HepG2 (cell line): ENCODE measurements around the gene KCND3. TPM values are rescaled to one million over a fixed set of nuclear protein-coding genes. Genes with fewer than 3 reads are reported as not detected.

Experiments
- BRF2 ChIP-seq: sonication (generic); formaldehyde crosslinking; IDR thresholded peaks from 2 replicates; pipeline ENCODE4 v1.8.1; 2022; ENCODE audit warnings: mild to moderate bottlenecking, missing genetic modification reagents
- CCDC6 ChIP-seq: sonication (generic); formaldehyde crosslinking; IDR thresholded peaks from 2 replicates; pipeline ENCODE4 v1.8.1; 2022; ENCODE audit warnings: mild to moderate bottlenecking, missing genetic modification reagents, moderate library complexity
- EP300 ChIP-seq, 3 experiments: sonication (generic) in 1 of 3; formaldehyde crosslinking in 1 of 3; IDR thresholded peaks; 2 replicates each; pipeline versions ENCODE4 v1.5.1 to v1.6.1; 2011 to 2020; ENCODE audit warnings: low read depth in 2 of 3, low read length in 2 of 3, borderline replicate concordance in 1 of 3, improper control_type of control experiment in 1 of 3, mild to moderate bottlenecking in 1 of 3, missing genetic modification reagents in 1 of 3, moderate library complexity in 1 of 3
- HCFC1 ChIP-seq: fragments of 150-350 bp; IDR thresholded peaks from 2 replicates; pipeline ENCODE4 v1.6.1; 2014; ENCODE audit warnings: low read depth, low read length
- PCBP1 ChIP-seq: fragments of 200-400 bp; formaldehyde crosslinking; IDR thresholded peaks from 2 replicates; pipeline ENCODE4 v1.6.1; 2017; ENCODE audit warnings: mild to moderate bottlenecking, low read depth, low read length, borderline replicate concordance
- PHF8 ChIP-seq: sonication (generic); formaldehyde crosslinking; IDR thresholded peaks from 2 replicates; pipeline ENCODE4 v1.5.0; 2020; ENCODE audit warnings: missing genetic modification reagents
- RAD21 ChIP-seq: fragments of 450-650 bp; formaldehyde crosslinking; IDR thresholded peaks from 2 replicates; pipeline ENCODE4 v1.5.0; 2020; ENCODE audit warnings: mild to moderate bottlenecking
- RXRA ChIP-seq: sonication (generic); formaldehyde crosslinking; IDR thresholded peaks from 2 replicates; pipeline ENCODE4 v1.5.1; 2020; ENCODE audit warnings: missing genetic modification reagents
- SIN3B ChIP-seq: fragments of 150-350 bp; IDR thresholded peaks from 2 replicates; pipeline ENCODE4 v1.6.1; 2014; ENCODE audit warnings: low read length
- SYNCRIP ChIP-seq: fragments of 200-400 bp; formaldehyde crosslinking; IDR thresholded peaks from 2 replicates; pipeline ENCODE4 v1.6.1; 2018; ENCODE audit warnings: mild to moderate bottlenecking, low read depth, low read length; ENCODE audit not compliant: insufficient read depth
- TBX3 ChIP-seq: fragments of 450-650 bp; IDR thresholded peaks from 2 replicates; pipeline ENCODE4 v1.6.1; 2017; ENCODE audit warnings: antibody characterized with exemption, mild to moderate bottlenecking, inconsistent platforms, borderline replicate concordance
- TCF7 ChIP-seq: sonication (generic); IDR thresholded peaks from 2 replicates; pipeline ENCODE4 v1.6.1; 2016; ENCODE audit warnings: antibody characterized with exemption, low read depth
- TFDP1 ChIP-seq: IDR thresholded peaks from 2 replicates; pipeline ENCODE4 v1.6.1; 2016; ENCODE audit warnings: missing compliant biosample characterization, missing genetic modification reagents, borderline replicate concordance
- THAP9 ChIP-seq: sonication (generic); formaldehyde crosslinking; IDR thresholded peaks from 2 replicates; pipeline ENCODE4; 2020; ENCODE audit warnings: missing genetic modification reagents, mild to moderate bottlenecking, borderline replicate concordance
- ZBTB14 ChIP-seq: sonication (generic); formaldehyde crosslinking; IDR thresholded peaks from 2 replicates; pipeline ENCODE4 v1.4.0; 2020; ENCODE audit warnings: missing genetic modification reagents
- ZFP1 ChIP-seq: IDR thresholded peaks from 2 replicates; pipeline ENCODE4 v1.6.1; 2016
- ZKSCAN1 ChIP-seq: fragments of 150-350 bp; IDR thresholded peaks from 2 replicates; pipeline ENCODE4 v1.6.1; 2014; ENCODE audit warnings: low read length
- ZNF20 ChIP-seq: sonication (generic); formaldehyde crosslinking; IDR thresholded peaks from 2 replicates; pipeline ENCODE4 v1.4.0; 2020; ENCODE audit warnings: mild to moderate bottlenecking, moderate library complexity, missing genetic modification reagents
- ZNF331 ChIP-seq: sonication (generic); formaldehyde crosslinking; IDR thresholded peaks from 2 replicates; pipeline ENCODE4 v1.4.0; 2020; ENCODE audit warnings: missing genetic modification reagents
- ZNF614 ChIP-seq: IDR thresholded peaks from 2 replicates; pipeline ENCODE4 v1.6.1; 2018; ENCODE audit warnings: missing biosample characterization, missing genetic modification reagents, inconsistent platforms, borderline replicate concordance
- ZNF703 ChIP-seq: sonication (generic); formaldehyde crosslinking; IDR thresholded peaks from 2 replicates; pipeline ENCODE4 v1.5.1; 2020; ENCODE audit warnings: missing genetic modification reagents, mild to moderate bottlenecking, moderate library complexity, borderline replicate concordance
- ZNF782 ChIP-seq: sonication (generic); formaldehyde crosslinking; IDR thresholded peaks from 2 replicates; pipeline ENCODE4 v1.4.0; 2020; ENCODE audit warnings: missing genetic modification reagents, mild to moderate bottlenecking, borderline replicate concordance
- ZSCAN29 ChIP-seq: sonication (generic); formaldehyde crosslinking; conservative IDR thresholded peaks from 2 replicates; pipeline ENCODE4 v1.4.0; 2020; ENCODE audit warnings: mild to moderate bottlenecking, missing genetic modification reagents
- polyA plus RNA-seq, 8 experiments: library from polyadenylated mRNA; depleted of rRNA in 3 of 8; stranded (reverse) in 7 of 8; unstranded in 1 of 8; fragments of >200 nt; fragmentation: Illumina TruSeq in 4 of 8; extraction: Trizol in 4 of 8; gene quantifications; 2 replicates each; pipeline versions ENCODE4 v1.2.1 to v1.2.3, GENCODE V29; 2011 to 2016; ENCODE audit warnings: low read depth in 4 of 8, missing spikeins in 1 of 8, mixed read lengths in 1 of 8; ENCODE audit not compliant: insufficient read depth in 1 of 8
- total RNA-seq, 5 experiments: library from RNA; depleted of rRNA; stranded (reverse); fragments of >200 nt; fragmentation: Illumina TruSeq; extraction: Trizol; gene quantifications; 2 replicates each; pipeline ENCODE4 v1.2.3, GENCODE V29; 2016; ENCODE audit warnings: low read depth in 1 of 5

The KCND3 gene
- total and polyA plus RNA-seq, 2 of the 13 experiments (the other 11 are each of a cell fraction or from before 2014, with no cell fraction given) = 0.04 TPM; not detected in 1

GRCh38 chr1:111755331-111756123, 233.9 kb downstream of the KCND3 start, which contains the start of gene DDX20 (continued):
- peak; percentile 65 for TF ChIP-seq THAP9 (CRISPR knock-in tag)
- TF ChIP-seq ZFP1 (CRISPR knock-in tag) = peak; percentile 81; the same call in 1 of the 2 replicates
- peak; percentile 92 for TF ChIP-seq SIN3B
- peak; percentile 33; the same call in 1 of the 2 replicates for TF ChIP-seq CCDC6 (CRISPR knock-in tag)
- TF ChIP-seq ZNF331 (CRISPR knock-in tag) = peak; percentile 42; the same call in 1 of the 2 replicates
- no peak for TF ChIP-seq SYNCRIP
- TF ChIP-seq PHF8 = peak; percentile 87
- peak; percentile 70 for TF ChIP-seq RAD21 (CRISPR knock-in tag)
- TF ChIP-seq EP300 (IDR thresholded peaks at IDR 0.05; ENCODE audit: low read depth in 2 of 2, low read length in 2 of 2) = peak; percentile 17 to 26; a peak in 1 of 4 replicates
- no peak for TF ChIP-seq EP300 (CRISPR knock-in tag; IDR thresholded peaks at IDR 0.05; ENCODE audit: borderline replicate concordance)
- TF ChIP-seq RXRA (CRISPR knock-in tag) = peak; percentile 66
- TF ChIP-seq ZBTB14 = no peak
- peak; percentile 11; the same call in 1 of the 2 replicates for TF ChIP-seq TCF7
- TF ChIP-seq ZNF703 (CRISPR knock-in tag) = no peak
- peak; percentile 40; the same call in 1 of the 2 replicates for TF ChIP-seq ZNF614 (CRISPR knock-in tag)
- TF ChIP-seq PCBP1 = peak; percentile 54; the same call in 1 of the 2 replicates
- peak; percentile 92 for TF ChIP-seq TFDP1
- TF ChIP-seq ZKSCAN1 = peak; percentile 90
- peak; percentile 34; the same call in 1 of the 2 replicates for TF ChIP-seq HCFC1
- peak; percentile 80; the same call in 1 of the 2 replicates for TF ChIP-seq TBX3
- no peak for TF ChIP-seq ZNF20 (CRISPR knock-in tag)
- peak; percentile 53; the same call in 1 of the 2 replicates for TF ChIP-seq ZNF782 (CRISPR knock-in tag)
- TF ChIP-seq BRF2 = 0 out of 2 replicates have a peak, but pooled peaks have one; percentile 33
- 0 out of 2 replicates have a peak, but pooled peaks have one; percentile 44 for TF ChIP-seq ZSCAN29 (CRISPR knock-in tag)
